Suprapubic skin (tissue), 4 donors: ENCODE data around the gene ITGA8. TPM values are rescaled to one million over a fixed set of nuclear protein-coding genes. Genes with fewer than 3 reads are reported as not detected.

ENCODE experiments used
- DNase-seq, 2 donors: peaks; one replicate each; pipeline ENCODE4 v3.0.0-alpha.2; 2019; ENCODE audit warnings: low spot score in 2 of 2
- H3K27ac ChIP-seq: fragments of 200-600 bp; sonication (generic); one replicate; pipeline ENCODE4 v1.5.1; 2019
- H3K27me3 ChIP-seq: fragments of 200-600 bp; sonication (generic); one replicate; pipeline ENCODE4 v1.5.1; 2019
- H3K36me3 ChIP-seq: fragments of 200-600 bp; sonication (generic); one replicate; pipeline ENCODE4 v1.5.1; 2019
- H3K4me1 ChIP-seq: fragments of 200-600 bp; sonication (generic); one replicate; pipeline ENCODE4 v1.5.1; 2019
- H3K4me3 ChIP-seq: fragments of 200-600 bp; sonication (generic); one replicate; pipeline ENCODE4 v1.5.1; 2019; ENCODE audit warnings: mild to moderate bottlenecking
- H3K9me3 ChIP-seq: fragments of 200-600 bp; sonication (generic); one replicate; pipeline ENCODE4 v1.5.1; 2019
- CTCF ChIP-seq, 2 donors: fragments of 200-600 bp in 1 of 2; fragments of 450-650 bp in 1 of 2; sonication (generic) in 1 of 2; IDR thresholded peaks; one replicate each; pipeline ENCODE4 v1.5.1; 2016 to 2019; ENCODE audit warnings: antibody characterized with exemption in 2 of 2, mild to moderate bottlenecking in 1 of 2, moderate library complexity in 1 of 2
- EP300 ChIP-seq: sonication (generic); formaldehyde crosslinking; IDR thresholded peaks from one replicate; pipeline ENCODE4 v1.6.1; 2017; ENCODE audit warnings: antibody characterized with exemption
- POLR2A ChIP-seq, 2 donors: fragments of 450-650 bp; IDR thresholded peaks; one replicate each; pipeline ENCODE4 v1.6.1; 2017; ENCODE audit warnings: antibody characterized with exemption in 2 of 2, mild to moderate bottlenecking in 2 of 2, moderate library complexity in 2 of 2
- POLR2AphosphoS5 ChIP-seq, 3 donors: sonication (generic); formaldehyde crosslinking; IDR thresholded peaks; one replicate each; pipeline ENCODE4 v1.6.1; 2017; ENCODE audit warnings: antibody characterized with exemption in 3 of 3
- WGBS: methylation state at CpG from one replicate; pipeline ENCODE4 v1.1.5; 2018; 5-methylcytosine and 5-hydroxymethylcytosine counted together
- total RNA-seq, 4 donors: library from RNA; depleted of rRNA; stranded (reverse); fragments of >200 nt; gene quantifications; one replicate each; pipeline ENCODE4 v1.1.0, GENCODE V29; 2016

ITGA8 gene
- total RNA-seq, 4 donors from 2014 or later: 1.9 to 4.7 (median 2.5) TPM

GRCh38 chr10:15579605-15580004, 140.1 kb downstream of the ITGA8 start:
- DNase-seq: no peak
- Histone ChIP-seq H3K4me1 (no peaks in the 10 kb centered on the region), H3K36me3 (no peaks in the 10 kb centered on the region), H3K27ac (no peak overlapping the region), H3K9me3 (no peaks in the 10 kb centered on the region), H3K27me3 (peaks cover 3% of the 10 kb centered on the region), H3K4me3 (no peak overlapping the region)
- 78% methylated on average over 4 of the region's 4 CpGs for WGBS
- no peak for TF ChIP-seq CTCF (IDR thresholded peaks at IDR 0.05)
- no peak for TF ChIP-seq POLR2A (IDR thresholded peaks at IDR 0.05)
- no peak for TF ChIP-seq EP300
- TF ChIP-seq POLR2AphosphoS5 (IDR thresholded peaks at IDR 0.05): no peak

GRCh38 chr10:15572531-15573045, 147.1 kb downstream of the ITGA8 start:
- TF ChIP-seq POLR2AphosphoS5 (IDR thresholded peaks at IDR 0.05) (no peak), CTCF (IDR thresholded peaks at IDR 0.05) (no peak), POLR2A (IDR thresholded peaks at IDR 0.05) (no peak), EP300 (no peak)
- H3K27ac ChIP-seq: no peak overlapping the region
- WGBS: 81% methylated on average over 6 of the region's 6 CpGs
- no peaks in the 10 kb centered on the region for H3K9me3 ChIP-seq
- H3K4me3 ChIP-seq: no peak overlapping the region
- H3K27me3 ChIP-seq: peaks cover 3% of the 10 kb centered on the region
- H3K4me1 ChIP-seq: no peaks in the 10 kb centered on the region
- no peaks in the 10 kb centered on the region for H3K36me3 ChIP-seq
- no peak for DNase-seq

GRCh38 chr10:15571575-15571974, 148.1 kb downstream of the ITGA8 start:
- H3K9me3 ChIP-seq: no peaks in the 10 kb centered on the region
- H3K27ac ChIP-seq: no peak overlapping the region
- no peaks in the 10 kb centered on the region for H3K36me3 ChIP-seq
- no peak for DNase-seq
- 6% methylated on average over 3 of the region's 3 CpGs for WGBS
- no peaks in the 10 kb centered on the region for H3K27me3 ChIP-seq
- TF ChIP-seq POLR2AphosphoS5 (IDR thresholded peaks at IDR 0.05) (no peak), EP300 (no peak), POLR2A (IDR thresholded peaks at IDR 0.05) (no peak), CTCF (IDR thresholded peaks at IDR 0.05) (no peak)
- H3K4me3 ChIP-seq: no peak overlapping the region
- no peaks in the 10 kb centered on the region for H3K4me1 ChIP-seq

- no peak overlapping the region for H3K4me3 ChIP-seq
- no peaks in the 10 kb centered on the region for H3K4me1 ChIP-seq
- no peaks in the 10 kb centered on the region for H3K36me3 ChIP-seq
- DNase-seq: no peak
- H3K27me3 ChIP-seq: no peaks in the 10 kb centered on the region
- H3K9me3 ChIP-seq: no peaks in the 10 kb centered on the region
- no peak overlapping the region for H3K27ac ChIP-seq
- no peak for TF ChIP-seq CTCF (IDR thresholded peaks at IDR 0.05)
- 95% methylated on average over 3 of the region's 3 CpGs for WGBS
Measured at GRCh38 chr10:15570738-15571339, 148.9 kb downstream of the ITGA8 start.

- H3K9me3 ChIP-seq: no peaks in the 10 kb centered on the region
- H3K4me3 ChIP-seq: no peak overlapping the region
- TF ChIP-seq POLR2A (IDR thresholded peaks at IDR 0.05) (no peak), POLR2AphosphoS5 (IDR thresholded peaks at IDR 0.05) (no peak), EP300 (no peak), CTCF (IDR thresholded peaks at IDR 0.05) (no peak)
- H3K27me3 ChIP-seq: no peaks in the 10 kb centered on the region
- H3K4me1 ChIP-seq: no peaks in the 10 kb centered on the region
- H3K27ac ChIP-seq: no peak overlapping the region
- WGBS: 92% methylated on average over 1 of the region's 1 CpG
- H3K36me3 ChIP-seq: no peaks in the 10 kb centered on the region
- DNase-seq: no peak
Measured at GRCh38 chr10:15567952-15568351, 151.8 kb downstream of the ITGA8 start.
